Activated naive CD8-positive, alpha-beta T cell (primary cell): ENCODE data around the gene PNPLA3.

Experiments used
- H3K27ac Mint-ChIP-seq: one replicate; pipeline ENCODE4 v1.8.0; 2021; ENCODE audit warnings: mixed read lengths
- H3K27me3 Mint-ChIP-seq: one replicate; pipeline ENCODE4 v1.8.0; 2021; ENCODE audit warnings: mixed read lengths
- H3K36me3 Mint-ChIP-seq: one replicate; pipeline ENCODE4 v1.8.0; 2021; ENCODE audit warnings: mixed read lengths
- H3K4me1 Mint-ChIP-seq: one replicate; pipeline ENCODE4 v1.8.0; 2021; ENCODE audit warnings: low read depth, mixed read lengths
- H3K4me3 Mint-ChIP-seq: one replicate; pipeline ENCODE4 v1.8.0; 2021; ENCODE audit warnings: mild to moderate bottlenecking, mixed read lengths
- H3K9me3 Mint-ChIP-seq: one replicate; pipeline ENCODE4 v1.8.0; 2021; ENCODE audit warnings: low read depth, mixed read lengths

The PNPLA3 gene

GRCh38 chr22:43923631-43924464, at the start of gene PNPLA3:
TSS of gene PNPLA3 (plus strand) at chr22:43923805. CDS start at chr22:43923912, 107 bp downstream.
- peak within 1 kb of the TSS; percentile 82 for H3K4me3 Mint-ChIP-seq
- H3K27me3 Mint-ChIP-seq: peaks cover 2% of the 10 kb centered on the region
- no peaks in the 10 kb centered on the region for H3K9me3 Mint-ChIP-seq
- H3K4me1 Mint-ChIP-seq: peaks cover 4% of the 10 kb centered on the region
- H3K36me3 Mint-ChIP-seq: no peaks in the 10 kb centered on the region
- H3K27ac Mint-ChIP-seq: no peak within 1 kb of the TSS

GRCh38 chr22:43876866-43877509, 46.6 kb upstream of the PNPLA3 start:
- H3K4me1 Mint-ChIP-seq: no peaks in the 10 kb centered on the region
- H3K27ac Mint-ChIP-seq: no peak overlapping the region
- no peak overlapping the region for H3K4me3 Mint-ChIP-seq
- peaks cover 23% of the 10 kb centered on the region for H3K27me3 Mint-ChIP-seq
- H3K9me3 Mint-ChIP-seq: no peaks in the 10 kb centered on the region
- no peaks in the 10 kb centered on the region for H3K36me3 Mint-ChIP-seq

GRCh38 chr22:43878079-43878795, 45.4 kb upstream of the PNPLA3 start:
- H3K27ac Mint-ChIP-seq: no peak overlapping the region
- no peaks in the 10 kb centered on the region for H3K4me1 Mint-ChIP-seq
- H3K36me3 Mint-ChIP-seq: no peaks in the 10 kb centered on the region
- no peaks in the 10 kb centered on the region for H3K9me3 Mint-ChIP-seq
- H3K27me3 Mint-ChIP-seq: peaks cover 27% of the 10 kb centered on the region
- H3K4me3 Mint-ChIP-seq: no peak overlapping the region

GRCh38 chr22:43878831-43879550, 44.6 kb upstream of the PNPLA3 start:
- peaks cover 24% of the 10 kb centered on the region for H3K27me3 Mint-ChIP-seq
- H3K36me3 Mint-ChIP-seq: no peaks in the 10 kb centered on the region
- H3K27ac Mint-ChIP-seq: no peak overlapping the region
- H3K4me3 Mint-ChIP-seq: no peak overlapping the region
- H3K9me3 Mint-ChIP-seq: no peaks in the 10 kb centered on the region
- no peaks in the 10 kb centered on the region for H3K4me1 Mint-ChIP-seq

- H3K9me3 Mint-ChIP-seq: no peaks in the 10 kb centered on the region
- H3K27ac Mint-ChIP-seq: no peak overlapping the region
- no peaks in the 10 kb centered on the region for H3K4me1 Mint-ChIP-seq
- no peak overlapping the region for H3K4me3 Mint-ChIP-seq
- peaks cover 18% of the 10 kb centered on the region for H3K27me3 Mint-ChIP-seq
- no peaks in the 10 kb centered on the region for H3K36me3 Mint-ChIP-seq
Measured at GRCh38 chr22:43879901-43880540, 43.6 kb upstream of the PNPLA3 start.

- Mint-ChIP-seq H3K27ac (no peak overlapping the region), H3K4me1 (no peaks in the 10 kb centered on the region), H3K36me3 (no peaks in the 10 kb centered on the region), H3K4me3 (no peak overlapping the region), H3K9me3 (no peaks in the 10 kb centered on the region), H3K27me3 (peaks cover 19% of the 10 kb centered on the region)
Measured at GRCh38 chr22:43880541-43880991, 43.0 kb upstream of the PNPLA3 start.

GRCh38 chr22:43881091-43882061, 42.2 kb upstream of the PNPLA3 start:
- H3K36me3 Mint-ChIP-seq: no peaks in the 10 kb centered on the region
- no peak overlapping the region for H3K27ac Mint-ChIP-seq
- H3K4me1 Mint-ChIP-seq: no peaks in the 10 kb centered on the region
- no peaks in the 10 kb centered on the region for H3K9me3 Mint-ChIP-seq
- no peak overlapping the region for H3K4me3 Mint-ChIP-seq
- peaks cover 16% of the 10 kb centered on the region for H3K27me3 Mint-ChIP-seq

- H3K27me3 Mint-ChIP-seq: peaks cover 16% of the 10 kb centered on the region
- no peak overlapping the region for H3K4me3 Mint-ChIP-seq
- H3K27ac Mint-ChIP-seq: no peak overlapping the region
- no peaks in the 10 kb centered on the region for H3K4me1 Mint-ChIP-seq
- no peaks in the 10 kb centered on the region for H3K9me3 Mint-ChIP-seq
- no peaks in the 10 kb centered on the region for H3K36me3 Mint-ChIP-seq
Measured at GRCh38 chr22:43882122-43882767, 41.4 kb upstream of the PNPLA3 start.

GRCh38 chr22:43883012-43883661, 40.5 kb upstream of the PNPLA3 start:
- Mint-ChIP-seq H3K4me1 (no peaks in the 10 kb centered on the region), H3K27ac (no peak overlapping the region), H3K4me3 (no peak overlapping the region), H3K36me3 (no peaks in the 10 kb centered on the region), H3K27me3 (peaks cover 15% of the 10 kb centered on the region), H3K9me3 (no peaks in the 10 kb centered on the region)

GRCh38 chr22:43883719-43884415, 39.7 kb upstream of the PNPLA3 start:
- Mint-ChIP-seq H3K27ac (no peak overlapping the region), H3K36me3 (no peaks in the 10 kb centered on the region), H3K27me3 (peaks cover 14% of the 10 kb centered on the region), H3K4me1 (no peaks in the 10 kb centered on the region), H3K9me3 (no peaks in the 10 kb centered on the region), H3K4me3 (no peak overlapping the region)

GRCh38 chr22:43884600-43885318, 38.8 kb upstream of the PNPLA3 start:
- no peaks in the 10 kb centered on the region for H3K4me1 Mint-ChIP-seq
- no peak overlapping the region for H3K27ac Mint-ChIP-seq
- no peaks in the 10 kb centered on the region for H3K36me3 Mint-ChIP-seq
- H3K27me3 Mint-ChIP-seq: peaks cover 15% of the 10 kb centered on the region
- H3K9me3 Mint-ChIP-seq: no peaks in the 10 kb centered on the region
- H3K4me3 Mint-ChIP-seq: no peak overlapping the region

- Mint-ChIP-seq H3K36me3 (no peaks in the 10 kb centered on the region), H3K27me3 (peaks cover 18% of the 10 kb centered on the region), H3K4me3 (no peak overlapping the region), H3K4me1 (no peaks in the 10 kb centered on the region), H3K9me3 (no peaks in the 10 kb centered on the region), H3K27ac (no peak overlapping the region)
Measured at GRCh38 chr22:43885319-43885671, 38.3 kb upstream of the PNPLA3 start.
